Right renal pelvis (tissue), 4 donors: Measurements from ENCODE around the gene CDC123. TPM values are rescaled to one million over a fixed set of nuclear protein-coding genes. Genes with fewer than 3 reads are reported as not detected.
"Not testable (repeated sequence)": the region's sequence is repeated elsewhere in the genome, so short reads cannot be mapped to it uniquely, and the experiment has no call there.

Experiments used
- DNase-seq, 4 donors: peaks; one replicate each; pipeline ENCODE4 v3.0.0-alpha.2; 2013; ENCODE audit warnings: low read depth in 4 of 4, low spot score in 3 of 4, missing footprints in 1 of 4
- polyA plus RNA-seq, 4 donors: library from polyadenylated mRNA; unstranded; fragments of 120-200 nt; gene quantifications; one replicate each; pipeline ENCODE4 v1.2.1, GENCODE V29; 2013; ENCODE audit not compliant: insufficient read length in 4 of 4

The CDC123 gene
- polyA plus RNA-seq, 4 donors: 122 to 145 (median 136) TPM

DNA sequence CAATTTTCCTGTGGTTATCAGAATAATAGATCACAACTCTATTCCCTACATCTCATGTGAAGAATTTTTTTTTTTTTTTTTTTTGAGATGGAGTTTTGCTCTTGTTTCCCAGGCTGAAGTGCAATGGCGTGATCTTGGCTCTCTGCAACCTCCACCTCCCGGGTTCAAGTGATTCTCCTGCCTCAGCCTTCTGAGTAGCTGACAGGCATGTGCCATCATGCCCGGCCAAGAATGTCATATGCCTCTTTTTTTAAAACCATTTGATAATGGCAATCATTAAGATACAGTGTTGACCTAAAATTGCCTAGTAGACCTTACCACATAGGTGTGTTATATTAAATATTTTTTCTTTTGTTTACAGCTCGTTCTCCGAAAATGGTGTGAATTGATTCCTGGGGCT is 38.7 kb downstream of the CDC123 start:
- not testable (repeated sequence) for DNase-seq

DNA sequence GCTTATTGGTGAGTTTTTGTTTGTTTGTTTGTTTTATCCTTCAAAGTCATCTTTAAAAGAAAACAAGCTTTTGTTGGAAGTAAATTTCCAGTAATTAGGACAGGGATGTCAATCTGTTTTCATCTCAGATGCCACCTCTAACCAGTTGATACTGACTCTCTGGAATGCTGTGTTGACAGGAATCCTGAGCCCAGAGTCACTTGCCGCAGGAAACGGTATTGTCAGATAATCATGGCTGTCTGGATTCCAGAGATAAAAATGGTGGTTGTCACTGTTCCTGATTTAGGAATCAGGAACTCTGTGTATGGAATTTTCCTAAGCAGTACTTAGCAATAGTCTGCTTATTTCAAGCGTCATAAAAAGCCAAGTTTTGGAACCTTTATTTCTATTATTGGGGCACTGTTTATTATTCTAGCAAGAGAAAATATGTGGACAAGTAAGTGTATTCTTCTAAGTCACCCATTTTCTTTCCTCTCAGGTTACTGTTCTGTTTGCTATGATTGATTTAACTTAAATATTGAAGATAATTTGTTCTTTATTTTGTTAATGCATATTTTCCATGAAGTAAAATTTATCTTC is 39.2 kb downstream of the CDC123 start:
- no peak for DNase-seq

- no peak for DNase-seq
Observed at GRCh38 chr10:12235796-12236195, 39.8 kb downstream of the CDC123 start.

DNA sequence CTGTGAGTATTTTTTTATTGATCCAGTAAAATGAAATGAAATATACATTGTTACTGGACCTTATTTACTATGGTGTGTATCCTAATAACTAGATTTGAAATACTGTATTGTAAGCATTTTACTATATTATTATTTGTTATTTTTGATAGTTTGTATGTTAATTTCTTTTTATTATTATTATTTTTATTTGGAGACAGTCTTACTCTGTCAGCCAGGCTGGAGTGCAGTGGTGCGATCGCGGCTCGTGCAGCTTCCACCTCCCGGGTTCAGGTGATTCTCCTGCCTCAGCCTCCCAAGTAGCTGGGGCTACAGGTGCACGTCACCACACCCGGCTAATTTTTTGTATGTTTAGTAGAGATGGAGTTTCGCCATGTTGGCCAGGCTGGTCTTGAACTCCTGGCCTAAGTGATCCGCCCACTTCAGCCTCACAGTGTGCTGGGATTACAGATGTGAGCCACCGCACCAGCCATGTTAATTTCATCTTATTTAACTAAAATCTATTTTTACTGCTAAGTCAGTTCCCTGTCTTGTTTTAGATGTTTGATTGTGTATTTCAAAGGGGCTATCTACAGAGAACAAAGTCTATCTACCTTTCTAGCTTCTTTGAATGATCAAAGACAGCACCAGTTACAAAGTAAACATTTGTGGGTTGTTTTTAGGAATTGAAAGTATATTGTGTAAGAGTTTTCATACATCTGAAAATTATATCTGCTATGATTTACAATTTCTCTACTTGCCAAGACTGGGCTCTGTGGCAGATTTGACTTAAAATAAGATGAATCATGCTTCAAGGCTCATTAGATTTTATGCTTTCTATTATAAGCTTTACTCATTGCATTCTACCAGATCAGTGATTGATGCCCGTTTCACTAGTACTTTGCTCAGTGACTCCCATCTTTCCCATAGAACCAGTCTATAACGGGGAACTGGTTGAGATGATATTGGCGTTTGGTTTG is 41.6 kb downstream of the CDC123 start:
- no peak for DNase-seq

DNA sequence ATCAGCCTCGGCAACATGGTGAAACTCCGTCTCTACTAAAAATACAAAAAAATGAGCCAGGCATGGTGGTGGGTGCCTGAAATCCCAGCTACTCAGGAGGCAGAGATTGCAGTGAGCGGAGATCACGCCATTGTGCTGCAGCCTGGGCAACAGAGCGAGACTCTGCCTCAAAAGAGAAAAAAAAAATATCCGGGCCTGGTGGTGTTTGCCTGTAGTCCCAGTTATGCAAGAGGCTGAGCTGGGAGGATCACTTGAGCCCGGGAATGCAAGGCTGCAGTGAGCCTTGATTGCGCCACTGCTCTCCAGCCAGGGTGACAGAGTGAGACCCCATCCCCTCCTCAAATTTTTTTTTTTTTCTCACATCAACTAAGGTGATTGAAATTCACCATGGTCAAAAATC is 42.8 kb downstream of the CDC123 start:
- DNase-seq: no peak

DNA sequence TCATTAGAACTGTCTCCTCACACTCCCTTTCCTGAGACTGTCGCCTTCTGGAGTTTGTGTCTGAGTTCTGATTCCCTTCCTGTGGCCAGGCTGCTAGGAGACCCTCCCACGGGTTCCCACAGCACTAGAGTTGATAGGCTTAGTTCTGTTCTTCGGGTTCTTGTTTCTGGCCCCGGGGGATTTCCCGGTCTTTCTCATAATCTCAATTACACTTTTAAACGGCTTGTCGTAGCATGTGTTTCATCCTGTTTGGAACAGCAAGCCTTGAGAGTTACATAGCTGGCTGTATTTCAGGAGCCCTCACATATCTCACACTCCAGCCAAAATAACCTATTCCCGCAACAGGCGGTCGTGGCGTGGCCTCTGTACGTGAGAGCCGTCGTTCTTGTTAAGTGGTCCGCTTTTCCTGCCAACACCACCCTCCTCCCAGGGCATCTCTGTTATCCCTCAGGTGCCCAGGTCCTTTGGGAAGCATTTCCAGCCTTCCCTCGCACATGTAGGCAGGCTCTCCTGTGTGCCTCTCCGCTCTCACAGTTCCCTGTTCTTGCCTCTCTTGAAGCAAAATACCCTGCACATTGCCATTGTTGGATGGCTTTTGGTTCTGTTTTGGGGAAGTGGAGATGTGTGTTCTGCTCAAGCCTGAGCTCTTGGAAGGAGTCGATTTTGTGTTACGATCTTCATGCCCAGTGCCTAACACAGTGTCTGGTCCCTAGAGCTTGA is 46.0 kb downstream of the CDC123 start:
- DNase-seq: no peak

GRCh38 chr10:12243864-12244620 is 48.1 kb downstream of the CDC123 start:
- DNase-seq: no peak

GRCh38 chr10:12250181-12250580 is 54.2 kb downstream of the CDC123 start:
- DNase-seq: no peak

GRCh38 chr10:12250702-12251101 is 54.7 kb downstream of the CDC123 start:
- DNase-seq: not testable (repeated sequence)

DNA sequence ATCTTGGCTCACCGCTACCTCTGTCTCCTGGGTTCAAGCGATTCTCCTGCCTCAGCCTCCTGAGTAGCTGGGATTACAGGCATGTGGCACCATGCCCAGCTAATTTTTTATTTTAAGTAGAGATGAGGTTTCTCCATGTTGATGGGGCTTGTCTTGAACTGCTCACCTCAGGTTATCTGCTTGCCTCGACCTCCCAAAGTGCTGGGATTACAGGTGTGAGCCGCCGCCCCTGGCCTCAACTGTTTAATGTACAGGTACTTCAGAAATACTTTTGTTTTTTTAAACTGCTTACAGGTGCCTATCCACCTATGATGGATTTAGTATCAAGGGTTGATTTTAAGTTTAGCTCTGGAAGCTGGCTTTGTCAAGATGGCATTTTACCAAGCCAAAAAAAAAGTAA is 55.6 kb downstream of the CDC123 start:
- DNase-seq: no peak

- no peak for DNase-seq
Observed at GRCh38 chr10:12252882-12253546, 57.0 kb downstream of the CDC123 start.

DNA sequence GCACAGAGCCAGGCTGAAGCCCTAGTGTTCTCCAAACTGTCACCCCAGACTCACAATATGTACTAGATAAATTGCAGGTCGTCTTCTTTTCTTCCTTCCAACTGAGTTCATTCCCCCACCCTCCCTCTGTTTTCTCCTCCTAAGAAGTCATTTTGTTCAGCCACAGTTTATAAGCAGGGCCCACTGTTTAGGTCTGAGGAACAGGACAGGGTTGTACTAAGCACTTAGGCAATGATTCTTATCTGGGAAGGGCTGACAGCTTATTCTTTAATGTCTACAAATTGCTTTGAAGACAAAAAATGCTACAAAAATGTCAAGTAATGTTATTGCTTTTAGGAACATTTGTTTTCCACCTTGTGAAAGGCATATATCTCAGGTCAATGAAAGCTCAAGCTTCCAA is 59.1 kb downstream of the CDC123 start:
- no peak for DNase-seq

- no peak for DNase-seq
Observed at GRCh38 chr10:12259988-12260387, 64.0 kb downstream of the CDC123 start.

DNA sequence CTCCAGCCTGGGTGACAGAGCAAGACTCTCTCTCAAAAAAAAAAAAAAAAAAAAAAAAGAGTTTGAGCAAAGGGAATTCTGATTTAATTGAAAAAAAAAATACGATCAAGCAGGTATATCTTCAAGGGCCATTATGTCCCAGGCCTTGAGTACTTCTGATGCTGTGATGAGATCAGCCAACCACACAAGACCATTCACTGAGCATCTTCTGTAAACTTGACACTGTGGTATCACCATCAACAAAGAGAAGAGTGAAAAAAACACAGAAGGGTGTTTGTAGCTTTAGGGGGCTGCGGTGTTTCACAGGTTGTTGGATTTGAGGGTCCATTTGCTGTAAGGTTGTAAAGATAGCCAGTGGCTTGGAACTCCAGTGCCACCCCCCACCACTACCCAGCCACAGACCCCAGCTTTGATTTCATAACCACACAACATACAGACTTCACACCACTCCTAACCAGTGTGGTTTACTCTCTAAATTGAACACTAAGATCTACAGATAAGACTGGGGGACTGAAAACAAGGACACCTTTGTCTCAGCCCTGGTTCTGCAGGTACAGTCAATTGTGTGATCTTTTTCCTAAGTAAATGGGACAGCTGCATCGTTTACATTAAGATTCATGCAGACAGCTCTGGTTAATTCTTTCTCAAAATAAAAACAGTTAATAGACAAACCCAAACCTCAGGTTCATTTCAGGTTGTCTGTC is 66.4 kb downstream of the CDC123 start:
- DNase-seq: no peak

DNA sequence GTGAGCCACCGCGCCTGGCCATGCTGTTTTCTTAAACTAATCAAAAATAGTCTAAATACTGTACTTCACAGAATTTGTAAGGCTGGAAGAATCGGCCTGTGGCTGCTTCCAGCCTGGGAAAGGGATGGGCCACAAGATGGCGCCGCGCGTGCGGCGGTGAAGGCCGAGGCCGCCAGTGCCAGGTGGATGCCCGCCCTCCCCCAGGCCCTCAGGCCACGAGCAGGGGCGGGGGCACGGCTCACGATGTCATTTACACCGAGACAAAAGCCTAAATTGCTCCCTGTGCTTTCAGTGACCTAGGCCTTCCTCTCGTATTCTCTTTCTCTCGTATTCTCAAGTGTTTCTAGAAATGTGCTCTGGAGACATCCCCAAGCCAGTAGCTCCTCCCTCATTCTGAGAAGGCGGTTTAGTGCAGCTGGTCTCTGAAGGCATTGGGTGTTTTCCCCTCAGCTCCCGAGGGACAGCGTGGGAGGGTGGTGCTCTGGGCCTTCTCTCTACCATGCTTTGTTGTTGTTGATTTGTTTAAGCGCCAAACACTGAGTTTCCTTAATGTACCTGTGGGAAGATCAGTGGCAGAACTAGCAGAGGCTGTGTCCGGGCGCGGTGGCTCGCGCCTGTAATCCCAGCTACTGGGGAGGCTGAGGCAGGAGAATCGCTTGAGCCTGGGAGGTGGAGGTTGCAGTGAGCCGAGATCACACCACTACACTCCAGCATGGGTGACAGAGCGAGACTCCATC is 68.4 kb downstream of the CDC123 start:
- DNase-seq: peak; percentile 43 to 75 (median 52)

DNA sequence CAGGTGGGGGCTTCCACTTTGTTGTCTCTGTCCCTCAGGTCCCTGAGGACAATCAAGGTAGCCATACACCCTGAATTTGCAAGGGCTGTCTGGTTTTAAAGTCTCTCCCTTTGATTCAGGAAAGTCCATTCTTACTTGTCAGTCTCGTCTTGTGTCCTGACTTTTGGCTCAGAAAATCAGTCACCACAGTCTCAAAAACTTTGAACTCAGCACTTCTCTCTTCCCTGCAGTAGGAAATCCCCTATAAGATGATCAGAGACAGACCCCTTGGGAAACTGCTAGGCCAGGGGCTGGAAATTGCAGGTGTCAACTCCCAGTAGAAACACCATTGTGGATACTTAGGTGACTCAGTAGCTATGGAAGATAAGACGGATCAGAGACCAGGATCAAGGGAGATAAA is 73.1 kb downstream of the CDC123 start:
- no peak for DNase-seq

DNA sequence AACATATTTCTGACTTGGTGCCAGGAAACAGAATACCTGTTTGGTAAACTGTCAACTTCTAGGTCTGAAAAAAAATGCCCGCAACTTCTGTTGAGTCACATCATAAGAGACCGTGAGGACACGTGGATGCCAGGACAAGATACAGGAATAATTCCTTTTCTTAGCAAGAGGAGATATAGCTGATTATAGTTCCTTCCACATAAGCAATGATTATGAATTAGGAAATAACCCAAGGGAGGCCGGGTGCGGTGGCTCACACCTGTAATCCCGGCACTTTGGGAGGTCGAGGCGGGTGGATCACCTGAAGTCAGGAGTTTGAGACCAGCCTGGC is 75.2 kb downstream of the CDC123 start:
- DNase-seq: no peak

GRCh38 chr10:12277862-12278261 is 81.9 kb downstream of the CDC123 start:
- not testable (repeated sequence) for DNase-seq

- DNase-seq: no peak
Observed at GRCh38 chr10:12279281-12279680, 83.3 kb downstream of the CDC123 start.
